Measurements from ENCODE around the gene FRMD5.

GRCh38 chr15:43900996-43901395 is 294.1 kb downstream of the FRMD5 start:
- no peak for TF ChIP-seq EZH2 (IDR thresholded peaks at IDR 0.05; ENCODE audit: borderline replicate concordance, low read depth, low read length, severe bottlenecking)
- TF ChIP-seq CTCF (IDR thresholded peaks at IDR 0.05; ENCODE audit: borderline replicate concordance, extremely low read depth, low read length, poor library complexity, severe bottlenecking), result no peak
